Natural killer cell (primary cell): ENCODE data around the gene NIP7. TPM values are rescaled to one million over a fixed set of nuclear protein-coding genes. Genes with fewer than 3 reads are reported as not detected.
"Not testable (repeated sequence)": the region's sequence is repeated elsewhere in the genome, so short reads cannot be mapped to it uniquely, and the experiment has no call there.

Source experiments
- ATAC-seq, 3 donors: fragments of 150-1000 bp in 2 of 3; fragments of 200-7000 bp in 1 of 3; cut with Tn5 transposase; 1 replicate in 1 of 3; 2 replicates in 2 of 3; pipeline ENCODE4 v1.10.0; 2021; ENCODE audit warnings: mild to moderate bottlenecking in 2 of 3, moderate library complexity in 2 of 3
- DNase-seq, 2 donors: peaks; one replicate each; pipeline versions ENCODE4 v3.0.0 to v3.0.0-alpha.2; 2013 to 2021; ENCODE audit warnings: mixed read lengths in 1 of 2
- H3K27ac ChIP-seq: one replicate; pipeline ENCODE4 v1.5.1; 2013; ENCODE audit warnings: mild to moderate bottlenecking, low read length
- H3K27me3 ChIP-seq: one replicate; pipeline ENCODE4 v1.6.1; 2013; ENCODE audit warnings: low read length; ENCODE audit not compliant: control insufficient read depth, insufficient read depth
- H3K36me3 ChIP-seq: one replicate; pipeline ENCODE4 v1.6.1; 2013; ENCODE audit warnings: low read length; ENCODE audit not compliant: control insufficient read depth, insufficient read depth
- H3K4me1 ChIP-seq: one replicate; pipeline ENCODE4 v1.6.1; 2013; ENCODE audit warnings: low read length; ENCODE audit not compliant: control insufficient read depth, insufficient read depth
- H3K4me3 ChIP-seq: one replicate; pipeline ENCODE4 v1.5.1; 2013; ENCODE audit warnings: low read length
- H3K9me3 ChIP-seq: one replicate; pipeline ENCODE4 v1.6.1; 2013; ENCODE audit warnings: low read length; ENCODE audit not compliant: control insufficient read depth, insufficient read depth
- H3K27ac Mint-ChIP-seq, 2 donors: one replicate each; pipeline ENCODE4 v1.8.0; 2022; ENCODE audit warnings: mild to moderate bottlenecking in 2 of 2, mixed read lengths in 2 of 2, moderate library complexity in 1 of 2
- H3K27me3 Mint-ChIP-seq, 2 donors: one replicate each; pipeline ENCODE4 v1.8.0; 2022; ENCODE audit warnings: low read depth in 2 of 2, mixed read lengths in 2 of 2
- H3K36me3 Mint-ChIP-seq: one replicate; pipeline ENCODE4 v1.8.0; 2022; ENCODE audit warnings: mixed read lengths
- H3K4me1 Mint-ChIP-seq, 2 donors: one replicate each; pipeline ENCODE4 v1.8.0; 2022; ENCODE audit warnings: mixed read lengths in 2 of 2
- H3K4me3 Mint-ChIP-seq: one replicate; pipeline ENCODE4 v1.8.0; 2022; ENCODE audit warnings: mild to moderate bottlenecking, moderate library complexity, mixed read lengths
- H3K9me3 Mint-ChIP-seq, 2 donors: one replicate each; pipeline ENCODE4 v1.8.0; 2022; ENCODE audit warnings: mixed read lengths in 2 of 2
- WGBS: methylation state at CpG from one replicate; pipeline ENCODE4 v1.1.7; 2013; ENCODE audit warnings: missing lambda C conversion rate; ENCODE audit not compliant: insufficient coverage; 5-methylcytosine and 5-hydroxymethylcytosine counted together
- intact Hi-C: fragments of 100-400 bp; cut with micrococcal nuclease; formaldehyde crosslinking; loops from one replicate; pipeline ENCODE4 v1.14.2; 2022
- total RNA-seq, 4 donors: library from RNA; stranded (reverse); fragments of 120-200 nt in 1 of 4; gene quantifications; one replicate each; pipeline versions ENCODE4 v1.2.3 to v1.2.4, GENCODE V29; 2013 to 2022
- TF ChIP-seq, protein P1 (sequence below): fragments of 200-600 bp; IDR thresholded peaks from one replicate; pipeline ENCODE4 v1.8.0; 2022; ENCODE audit warnings: antibody characterized with exemption

The NIP7 gene
- 10 to 100 TPM; 33.7 to 41.8 (median 37.7) TPM for total RNA-seq
- total RNA-seq (2013), result 20.4 TPM

DNA sequence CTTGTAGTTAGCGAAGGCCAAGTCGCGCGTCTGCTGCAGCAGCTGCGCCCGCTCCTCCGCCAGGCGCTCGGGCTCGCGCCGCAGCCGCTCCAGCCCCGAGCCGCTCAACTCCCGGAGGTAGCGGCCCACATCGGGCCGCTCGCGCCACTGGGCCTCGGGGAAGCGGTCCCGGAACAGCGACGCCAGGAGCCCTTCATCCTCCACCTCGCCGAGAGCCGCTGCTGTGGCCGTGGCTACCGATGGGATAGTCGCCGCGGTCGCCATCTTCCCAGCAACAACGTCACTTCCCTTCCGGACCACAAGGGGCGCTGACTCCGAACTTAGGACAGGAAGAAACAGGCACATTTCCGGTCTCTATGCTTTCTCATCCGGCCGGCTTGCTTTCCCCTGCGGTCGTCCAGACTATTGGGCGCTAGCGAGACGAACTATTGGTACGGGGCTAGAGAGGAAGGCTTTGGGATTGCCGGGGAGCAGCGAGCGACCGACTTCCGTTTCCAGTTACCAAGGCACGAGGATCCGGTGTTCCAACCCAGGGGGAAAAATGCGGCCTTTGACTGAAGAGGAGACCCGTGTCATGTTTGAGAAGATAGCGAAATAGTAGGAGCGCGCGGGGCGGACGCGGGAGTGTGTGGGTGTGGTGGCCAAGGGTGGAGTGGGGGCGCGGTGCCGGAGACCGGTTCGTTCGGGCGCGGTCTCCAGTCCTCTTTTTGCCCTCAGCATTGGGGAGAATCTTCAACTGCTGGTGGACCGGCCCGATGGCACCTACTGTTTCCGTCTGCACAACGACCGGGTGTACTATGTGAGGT is at the start of gene NIP7, which contains the start of gene COG8:
TSS of gene NIP7 (plus strand) at position 484 of the 806 bp plus-strand sequence. CDS start at position 542, 58 bp downstream.
TSS of gene COG8 (minus strand) at position 276 of the 806 bp plus-strand sequence. CDS start at position 264, 12 bp downstream.
- under 1% methylated on average over 77 of the region's 77 CpGs for WGBS
- TF ChIP-seq, protein P1, sequence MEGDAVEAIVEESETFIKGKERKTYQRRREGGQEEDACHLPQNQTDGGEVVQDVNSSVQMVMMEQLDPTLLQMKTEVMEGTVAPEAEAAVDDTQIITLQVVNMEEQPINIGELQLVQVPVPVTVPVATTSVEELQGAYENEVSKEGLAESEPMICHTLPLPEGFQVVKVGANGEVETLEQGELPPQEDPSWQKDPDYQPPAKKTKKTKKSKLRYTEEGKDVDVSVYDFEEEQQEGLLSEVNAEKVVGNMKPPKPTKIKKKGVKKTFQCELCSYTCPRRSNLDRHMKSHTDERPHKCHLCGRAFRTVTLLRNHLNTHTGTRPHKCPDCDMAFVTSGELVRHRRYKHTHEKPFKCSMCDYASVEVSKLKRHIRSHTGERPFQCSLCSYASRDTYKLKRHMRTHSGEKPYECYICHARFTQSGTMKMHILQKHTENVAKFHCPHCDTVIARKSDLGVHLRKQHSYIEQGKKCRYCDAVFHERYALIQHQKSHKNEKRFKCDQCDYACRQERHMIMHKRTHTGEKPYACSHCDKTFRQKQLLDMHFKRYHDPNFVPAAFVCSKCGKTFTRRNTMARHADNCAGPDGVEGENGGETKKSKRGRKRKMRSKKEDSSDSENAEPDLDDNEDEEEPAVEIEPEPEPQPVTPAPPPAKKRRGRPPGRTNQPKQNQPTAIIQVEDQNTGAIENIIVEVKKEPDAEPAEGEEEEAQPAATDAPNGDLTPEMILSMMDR, result peak; percentile 93
- DNase-seq, result peak; percentile 89 to 97
- H3K4me1 ChIP-seq, result peaks cover 27% of the 10 kb centered on the region
- H3K9me3 Mint-ChIP-seq, result no peaks in the 10 kb centered on the region
- intact Hi-C loops, result loop anchor here (1.0 to 5.0 kb wide), 3 partner anchors 28 to 85 kb away; partner anchors contain the start of genes CYB5B, TERF2 and VPS4A
- H3K36me3 ChIP-seq, result peaks cover 32% of the 10 kb centered on the region
- ATAC-seq, result peak; percentile 89 to 94 (median 92)
- no peaks in the 10 kb centered on the region for H3K9me3 ChIP-seq
- H3K36me3 Mint-ChIP-seq, result peaks cover 9% of the 10 kb centered on the region
- H3K27ac Mint-ChIP-seq, result peak within 1 kb of the TSS; percentile 94 to 99
- H3K27ac ChIP-seq, result peak within 1 kb of the TSS; percentile 72
- H3K27me3 Mint-ChIP-seq, result no peaks in the 10 kb centered on the region
- H3K4me3 Mint-ChIP-seq, result peak within 1 kb of the TSS; percentile 100
- peaks cover 36 to 38% of the 10 kb centered on the region in 2 donors for H3K4me1 Mint-ChIP-seq
- H3K4me3 ChIP-seq, result peak within 1 kb of the TSS; percentile 88
- no peaks in the 10 kb centered on the region for H3K27me3 ChIP-seq

DNA sequence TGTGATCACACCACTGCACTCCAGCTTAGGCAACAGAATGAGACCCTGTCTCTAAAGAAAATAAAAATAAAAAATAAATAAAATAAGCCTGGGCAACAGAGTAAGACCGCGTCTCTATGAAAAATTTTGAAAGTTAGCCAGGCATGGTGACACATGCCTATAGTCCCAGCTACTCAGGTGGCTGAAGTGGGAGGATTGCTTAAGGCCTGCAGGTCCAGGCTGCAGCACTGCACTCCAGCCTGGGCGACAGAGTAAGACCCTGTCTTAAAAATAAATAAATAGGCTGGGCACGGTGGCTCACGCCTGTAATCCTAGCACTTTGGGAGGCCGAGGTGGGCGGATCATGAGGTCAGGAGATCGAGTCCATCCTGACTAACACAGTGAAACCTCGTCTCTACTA is 47.9 kb upstream of the NIP7 start:
- H3K27me3 Mint-ChIP-seq, H3K27ac Mint-ChIP-seq, H3K4me3 ChIP-seq, ATAC-seq, H3K4me3 Mint-ChIP-seq, DNase-seq, H3K4me1 Mint-ChIP-seq, H3K27me3 ChIP-seq, H3K9me3 Mint-ChIP-seq, H3K4me1 ChIP-seq, H3K36me3 ChIP-seq, H3K36me3 Mint-ChIP-seq, H3K27ac ChIP-seq, intact Hi-C loops, H3K9me3 ChIP-seq: not testable (repeated sequence)
- WGBS, result 92% methylated on average over 9 of the region's 9 CpGs

DNA sequence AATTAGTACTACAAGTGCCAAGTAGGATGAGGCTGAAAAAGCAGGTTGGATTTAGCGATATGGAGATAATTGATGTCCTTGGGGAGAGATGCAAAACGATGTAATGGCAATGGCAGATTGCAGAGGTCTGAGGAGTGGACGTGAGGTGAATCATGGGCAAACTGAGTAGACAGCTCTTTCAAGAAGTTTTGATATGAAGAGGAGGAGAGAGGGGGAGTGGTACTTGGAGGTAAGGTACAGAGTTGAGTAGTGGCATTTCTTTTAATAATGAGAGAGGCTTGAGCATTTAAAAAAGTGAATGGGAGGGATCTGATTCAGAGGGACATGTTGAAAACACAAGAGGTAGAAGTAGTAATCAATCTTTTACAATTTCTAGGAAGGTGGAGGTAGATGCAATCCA is 46.2 kb upstream of the NIP7 start:
- peaks cover 0 to 5% of the 10 kb centered on the region in 2 donors for H3K4me1 Mint-ChIP-seq
- H3K27me3 Mint-ChIP-seq, result no peaks in the 10 kb centered on the region
- peak overlapping the region in 1 of 2 donors; percentile 2 for H3K27ac Mint-ChIP-seq
- H3K4me1 ChIP-seq, result no peaks in the 10 kb centered on the region
- H3K27ac ChIP-seq, result no peak overlapping the region
- H3K36me3 ChIP-seq, result peaks cover 2% of the 10 kb centered on the region
- TF ChIP-seq, protein P1, result no peak
- H3K4me3 Mint-ChIP-seq, result no peak overlapping the region
- no peaks in the 10 kb centered on the region for H3K36me3 Mint-ChIP-seq
- DNase-seq (no peak), ATAC-seq (no peak)
- H3K9me3 Mint-ChIP-seq, result no peaks in the 10 kb centered on the region
- H3K4me3 ChIP-seq, result no peak overlapping the region
- intact Hi-C loops, result no loop called here
- WGBS, result 91% methylated on average over 3 of the region's 3 CpGs
- no peaks in the 10 kb centered on the region for H3K27me3 ChIP-seq
- H3K9me3 ChIP-seq, result no peaks in the 10 kb centered on the region

DNA sequence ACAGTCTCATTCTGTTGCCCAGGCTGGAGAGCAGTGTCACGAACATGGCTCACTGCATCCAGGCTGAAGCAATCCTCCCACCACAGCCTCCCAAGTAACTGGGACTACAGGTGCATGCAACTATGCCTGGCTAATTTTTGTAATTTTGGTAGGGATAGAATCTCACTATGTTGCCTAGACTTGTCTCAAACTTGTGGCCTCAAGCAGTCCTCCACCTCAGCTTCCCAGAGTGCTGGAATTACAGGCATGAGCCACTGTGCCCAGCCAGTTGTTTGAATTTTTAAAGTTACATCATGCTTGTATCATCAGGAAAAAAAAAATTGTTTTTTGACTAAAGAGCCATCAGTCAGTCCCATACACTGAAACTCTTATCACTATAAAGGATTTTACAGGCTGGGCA is 45.5 kb upstream of the NIP7 start:
- no peak overlapping the region for H3K4me3 ChIP-seq
- Mint-ChIP-seq H3K4me3 (no peak overlapping the region), H3K4me1 (peaks cover 0 to 5% of the 10 kb centered on the region in 2 donors), H3K27ac (no peak overlapping the region), H3K27me3 (no peaks in the 10 kb centered on the region), H3K9me3 (no peaks in the 10 kb centered on the region), H3K36me3 (no peaks in the 10 kb centered on the region)
- DNase-seq, result no peak
- no peak for ATAC-seq
- intact Hi-C loops, result no loop called here
- no peaks in the 10 kb centered on the region for H3K9me3 ChIP-seq
- no peaks in the 10 kb centered on the region for H3K27me3 ChIP-seq
- no peak overlapping the region for H3K27ac ChIP-seq
- 91% methylated on average over 1 of the region's 1 CpG for WGBS
- H3K4me1 ChIP-seq, result no peaks in the 10 kb centered on the region
- H3K36me3 ChIP-seq, result peaks cover 2% of the 10 kb centered on the region
- TF ChIP-seq, protein P1, result no peak

DNA sequence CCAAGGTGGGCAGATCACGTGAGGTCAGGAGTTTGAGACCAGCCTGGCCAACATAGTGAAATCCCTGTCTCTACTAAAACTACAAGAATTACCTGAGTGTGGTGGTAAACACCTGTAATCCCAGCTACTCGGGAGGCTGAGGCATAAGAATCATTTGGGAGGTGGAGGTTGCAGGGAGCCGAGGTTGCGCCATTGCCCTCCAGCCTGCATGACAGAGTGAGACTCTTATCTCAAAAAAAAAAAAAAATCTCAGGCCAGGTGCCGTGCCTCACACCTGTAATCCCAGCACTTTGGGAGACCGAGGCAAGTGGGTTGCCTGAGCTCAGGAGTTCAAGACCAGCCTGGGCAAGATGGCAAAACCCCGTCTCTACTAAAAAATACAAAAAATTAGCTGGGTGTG is 42.8 kb upstream of the NIP7 start:
- ATAC-seq, H3K36me3 Mint-ChIP-seq, H3K4me1 Mint-ChIP-seq, H3K9me3 Mint-ChIP-seq, H3K27ac Mint-ChIP-seq, H3K4me3 Mint-ChIP-seq, H3K4me1 ChIP-seq, DNase-seq, H3K27me3 Mint-ChIP-seq, H3K27me3 ChIP-seq, intact Hi-C loops, H3K9me3 ChIP-seq, H3K27ac ChIP-seq, H3K4me3 ChIP-seq: not testable (repeated sequence)
- H3K36me3 ChIP-seq, result peaks cover 17% of the 10 kb centered on the region
- 98% methylated on average over 5 of the region's 7 CpGs for WGBS
